NCI-H1417 treated with DMSO at 0.1 percent for 48 hours (cell line): ENCODE results near the gene INSL3.

Experiments
- DNase-seq: peaks from one replicate; lab custom pipeline; 2025; lab: John Stamatoyannopoulos, UW

INSL3 gene

DNA sequence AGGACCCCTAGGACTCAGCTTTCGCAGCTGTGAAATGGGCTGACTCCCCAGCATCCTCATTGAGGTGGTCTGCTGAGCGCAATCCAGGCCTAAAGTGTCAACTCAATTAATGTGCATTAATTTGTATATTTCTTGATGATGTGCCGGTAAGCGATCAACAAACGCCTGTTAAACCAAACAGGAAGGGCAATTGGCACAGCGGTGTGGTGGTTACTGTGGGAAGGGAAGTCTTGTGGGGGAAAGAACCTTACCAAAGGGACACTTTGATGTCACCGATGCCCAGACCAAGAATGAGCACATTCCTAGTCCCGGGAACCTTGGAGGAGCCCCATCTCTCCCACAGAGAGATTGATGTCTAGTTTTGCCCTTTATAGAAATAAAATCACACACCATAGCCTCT, 24.8 kb upstream of the INSL3 start:
- no peak for DNase-seq

DNA sequence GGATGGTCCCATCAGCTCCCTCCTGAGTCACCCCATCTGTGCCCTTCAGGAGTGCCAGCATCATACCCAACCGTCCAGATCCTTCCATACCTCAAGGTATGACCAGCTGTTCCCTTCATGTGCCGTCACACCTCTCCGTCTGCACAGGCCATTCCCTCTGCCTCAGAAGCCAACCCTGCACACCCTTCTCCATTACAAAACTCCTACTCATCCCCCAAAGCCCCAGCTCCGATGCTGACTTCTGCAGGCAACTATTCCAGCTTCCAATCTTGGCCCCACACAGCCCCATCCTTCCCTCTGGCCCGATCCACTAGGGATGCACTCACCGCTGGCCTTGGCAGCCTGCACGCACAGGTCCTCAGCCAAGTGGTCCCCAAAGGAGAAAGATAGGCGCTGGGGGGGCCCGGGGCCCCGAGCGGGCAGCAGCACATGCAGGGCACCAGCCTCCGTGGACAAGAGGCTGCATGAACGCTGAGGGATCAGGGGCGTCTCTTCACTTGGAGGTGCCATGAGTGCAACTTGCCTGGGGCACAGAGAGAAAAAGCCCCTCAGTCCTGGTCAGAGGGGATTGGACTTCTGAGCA, 22.7 kb upstream of the INSL3 start:
- no peak for DNase-seq

DNA sequence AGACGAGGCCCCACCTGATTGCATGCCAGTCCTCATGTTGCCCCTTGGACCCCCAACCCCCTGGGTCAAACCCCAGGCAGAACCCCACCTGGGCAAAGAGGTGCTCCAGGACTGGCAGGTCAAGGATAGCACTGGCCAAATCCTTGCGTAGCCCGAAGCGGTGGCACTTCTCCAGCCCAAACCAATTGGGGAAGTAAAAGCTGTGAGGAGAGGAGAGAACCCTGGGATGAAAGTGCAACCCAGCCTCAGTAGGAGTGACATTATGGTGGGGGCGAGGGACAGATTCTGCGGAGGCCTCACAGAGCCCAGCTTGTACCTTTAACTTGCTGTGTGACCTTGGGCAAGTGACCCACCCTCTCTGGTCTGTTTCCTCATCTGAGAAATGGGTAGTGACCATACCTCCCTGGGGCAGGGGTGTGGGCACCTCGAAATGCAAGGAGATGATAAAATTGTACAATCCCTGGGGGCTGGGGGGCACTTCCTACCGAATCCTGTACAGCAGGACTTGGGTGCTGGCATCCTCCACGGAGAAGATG, 22.0 kb upstream of the INSL3 start:
- no peak for DNase-seq

DNA sequence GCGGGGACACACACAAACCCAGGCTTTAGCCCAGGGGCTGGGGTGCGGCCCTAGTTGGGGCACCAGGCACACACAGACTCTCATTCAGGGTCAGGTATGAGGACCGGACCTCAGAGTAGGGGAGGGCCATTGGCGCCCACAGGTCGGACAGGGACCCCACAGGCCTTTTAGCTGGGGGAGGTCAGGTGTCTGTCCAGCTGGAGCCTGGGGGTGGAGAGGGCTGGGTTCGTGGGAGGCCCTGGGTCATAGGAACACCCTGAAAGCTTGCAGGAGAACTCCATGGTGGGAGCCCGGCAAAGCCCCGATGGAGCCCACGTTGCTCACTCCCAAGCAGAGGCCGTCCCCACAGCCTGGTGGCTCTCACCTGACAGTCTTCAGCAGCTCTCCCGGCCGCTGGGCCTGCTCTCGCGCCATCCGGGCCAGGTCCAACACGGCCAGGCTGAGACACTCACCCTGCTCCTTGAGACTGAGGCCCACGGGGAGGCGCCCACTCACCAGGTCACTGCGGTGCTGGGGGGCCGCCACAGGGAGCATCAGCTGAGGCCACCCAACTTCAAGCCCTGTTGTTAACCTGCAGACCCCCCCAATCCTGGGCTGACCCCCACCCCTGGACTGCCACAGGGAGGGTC, 21.5 kb upstream of the INSL3 start:
- DNase-seq, result no peak

DNA sequence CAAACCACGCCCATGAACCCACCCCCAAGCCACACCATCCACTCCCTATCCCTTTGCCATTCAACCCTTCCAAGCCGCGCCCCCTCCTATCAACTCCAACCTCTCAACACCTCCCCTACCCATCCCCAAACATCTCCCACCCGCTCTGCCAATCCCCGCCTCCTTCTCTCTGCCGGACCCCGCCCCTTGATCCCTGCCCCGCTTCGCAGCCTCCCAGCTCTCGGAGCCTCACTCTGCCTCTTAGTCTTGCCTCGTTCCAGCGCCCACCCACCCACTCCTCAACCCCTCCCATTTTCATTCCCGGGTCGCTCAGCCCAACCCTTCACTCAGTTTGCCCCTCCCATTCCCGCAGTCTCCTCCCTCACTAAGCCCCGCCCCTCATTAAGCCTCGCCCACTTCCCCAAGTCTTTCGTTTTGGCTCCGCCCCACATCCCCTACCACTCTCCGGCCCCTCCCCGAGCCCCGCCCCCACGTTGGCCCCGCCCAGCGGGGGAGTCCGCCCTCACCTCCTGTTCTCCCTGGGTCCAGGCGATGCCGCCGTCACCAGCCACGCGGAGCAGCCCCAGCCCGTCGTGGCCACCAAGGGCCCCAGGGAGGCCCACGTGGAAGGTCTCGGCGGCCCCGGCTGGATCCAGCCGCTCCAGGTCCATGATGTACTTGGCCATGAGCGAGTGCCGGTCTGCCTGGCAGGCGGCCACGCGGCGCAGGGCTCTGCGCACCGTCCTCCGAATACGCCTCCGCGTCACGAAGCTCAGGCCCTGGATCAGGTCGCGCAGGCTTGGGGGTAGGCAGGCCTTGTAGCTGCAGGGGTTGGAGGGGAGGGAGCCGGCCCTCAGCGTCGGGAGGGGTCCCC, 20.7 kb upstream of the INSL3 start:
- no peak for DNase-seq

DNA sequence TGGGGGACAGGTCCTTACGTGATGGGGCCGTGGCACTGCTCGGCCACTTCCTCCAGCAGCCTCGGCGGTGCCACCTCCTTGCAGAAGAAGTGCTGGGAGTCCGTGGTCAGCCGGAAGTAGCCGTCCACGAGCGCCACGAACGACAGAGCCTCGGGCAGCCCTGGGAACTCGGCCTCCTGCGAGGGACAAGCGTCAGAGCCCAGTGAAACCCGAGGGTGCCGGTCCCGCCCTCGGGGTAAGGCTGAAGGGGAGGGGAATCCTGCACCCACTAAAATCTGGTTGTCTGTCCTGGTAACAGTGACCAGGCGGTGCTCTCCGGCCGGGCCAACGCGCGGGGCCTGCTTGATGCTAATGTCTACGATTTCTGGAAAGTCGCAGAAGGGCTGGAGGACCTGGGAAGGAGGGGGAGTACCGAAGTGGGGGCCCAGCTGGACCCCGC, 20.1 kb upstream of the INSL3 start:
- DNase-seq, result no peak

DNA sequence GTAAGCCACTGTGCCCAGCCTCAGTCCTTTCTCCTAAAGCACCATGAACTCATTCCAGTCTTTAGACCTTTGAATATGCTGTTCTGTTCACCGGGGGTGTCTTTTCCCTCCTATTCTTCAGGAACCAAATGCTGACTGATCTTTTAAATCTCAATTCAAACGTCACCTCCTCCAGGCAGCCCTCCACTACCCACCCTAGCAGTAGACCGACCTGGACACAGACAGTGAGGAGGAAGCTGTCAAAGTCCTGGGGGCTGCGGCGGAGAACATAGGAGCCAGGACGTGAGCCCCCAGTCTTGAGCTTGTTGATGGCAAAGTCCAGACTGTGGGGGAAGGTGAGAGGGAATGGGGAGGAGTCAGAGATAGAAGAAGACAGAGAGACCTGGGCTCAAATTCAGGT, 18.7 kb upstream of the INSL3 start:
- no peak for DNase-seq

DNA sequence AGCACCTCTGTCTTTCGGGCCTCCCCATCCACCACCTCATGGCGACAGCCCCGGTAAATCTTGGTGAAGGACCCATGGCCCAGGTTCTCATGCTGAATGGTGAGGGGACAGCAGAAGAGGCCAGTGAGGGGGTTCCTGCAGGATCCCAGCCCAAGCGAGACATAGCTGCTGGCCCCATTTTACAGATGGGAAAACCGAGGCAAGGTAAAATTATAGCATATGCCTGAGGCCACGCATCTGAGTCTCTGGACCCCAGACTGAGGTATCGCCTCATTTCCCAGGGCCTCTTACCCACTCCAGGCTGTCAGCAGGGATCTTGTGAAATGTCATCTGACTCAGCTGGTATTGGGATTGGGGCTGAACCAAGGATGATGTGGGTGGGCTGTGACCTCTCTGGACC, 16.7 kb upstream of the INSL3 start:
- DNase-seq, result no peak

DNA sequence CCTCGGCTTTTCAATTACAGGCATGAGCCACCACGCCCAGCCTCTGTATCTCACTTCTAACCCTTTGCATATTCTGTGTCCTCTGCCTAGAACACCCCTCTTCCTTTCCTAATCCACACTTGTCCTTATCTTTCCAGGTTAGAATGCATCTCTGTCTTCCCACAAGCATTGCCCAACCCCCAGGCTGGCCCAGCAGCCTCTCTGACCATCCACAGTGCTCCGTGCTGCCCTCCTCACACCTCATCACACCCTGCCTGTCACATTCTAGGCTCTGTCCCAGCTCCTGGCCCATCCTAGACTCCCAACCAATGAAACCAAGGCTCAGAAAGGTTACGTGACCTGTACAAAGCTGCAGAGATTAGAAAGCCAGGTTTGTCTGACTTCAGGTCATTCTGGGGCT, 15.2 kb upstream of the INSL3 start:
- no peak for DNase-seq

DNA sequence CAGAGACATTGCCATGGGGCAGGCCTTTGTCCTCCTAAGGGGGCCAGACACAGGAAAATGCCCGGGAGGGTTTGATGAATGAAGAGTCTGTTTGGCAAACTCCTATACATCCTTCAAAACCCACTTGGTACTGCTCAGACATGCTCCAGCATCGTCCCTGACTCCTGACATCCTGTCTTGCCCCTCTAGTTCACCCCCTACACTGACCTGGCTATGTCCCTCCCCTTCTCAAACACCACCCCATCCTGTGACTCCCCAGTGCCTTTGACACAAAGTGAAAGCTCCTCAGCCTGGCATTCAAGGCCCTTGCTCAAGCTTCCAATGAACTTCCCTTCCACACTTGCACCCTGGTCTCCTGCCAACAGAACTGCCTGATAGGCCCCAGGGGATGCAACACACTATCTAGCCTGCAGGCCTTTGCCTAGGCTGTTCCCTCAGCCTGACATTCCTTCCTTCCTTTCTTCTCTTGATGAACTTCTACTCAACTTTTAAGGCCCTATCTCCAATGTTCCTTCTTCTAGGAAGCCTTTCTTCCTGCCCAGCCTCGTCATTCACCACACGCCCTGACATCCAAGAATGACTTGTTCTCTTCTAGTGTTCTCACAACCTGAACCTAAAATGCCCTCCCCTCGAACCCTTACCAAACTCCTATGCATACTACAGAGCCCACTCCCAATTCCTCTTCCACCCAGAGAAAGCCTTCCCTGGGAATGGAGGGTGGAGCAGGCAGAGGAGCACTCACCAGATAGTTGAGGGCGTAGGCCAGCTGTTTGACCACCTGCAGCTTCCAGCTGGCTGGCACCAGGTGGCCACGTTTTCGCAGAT, 14.1 kb upstream of the INSL3 start:
- no peak for DNase-seq

DNA sequence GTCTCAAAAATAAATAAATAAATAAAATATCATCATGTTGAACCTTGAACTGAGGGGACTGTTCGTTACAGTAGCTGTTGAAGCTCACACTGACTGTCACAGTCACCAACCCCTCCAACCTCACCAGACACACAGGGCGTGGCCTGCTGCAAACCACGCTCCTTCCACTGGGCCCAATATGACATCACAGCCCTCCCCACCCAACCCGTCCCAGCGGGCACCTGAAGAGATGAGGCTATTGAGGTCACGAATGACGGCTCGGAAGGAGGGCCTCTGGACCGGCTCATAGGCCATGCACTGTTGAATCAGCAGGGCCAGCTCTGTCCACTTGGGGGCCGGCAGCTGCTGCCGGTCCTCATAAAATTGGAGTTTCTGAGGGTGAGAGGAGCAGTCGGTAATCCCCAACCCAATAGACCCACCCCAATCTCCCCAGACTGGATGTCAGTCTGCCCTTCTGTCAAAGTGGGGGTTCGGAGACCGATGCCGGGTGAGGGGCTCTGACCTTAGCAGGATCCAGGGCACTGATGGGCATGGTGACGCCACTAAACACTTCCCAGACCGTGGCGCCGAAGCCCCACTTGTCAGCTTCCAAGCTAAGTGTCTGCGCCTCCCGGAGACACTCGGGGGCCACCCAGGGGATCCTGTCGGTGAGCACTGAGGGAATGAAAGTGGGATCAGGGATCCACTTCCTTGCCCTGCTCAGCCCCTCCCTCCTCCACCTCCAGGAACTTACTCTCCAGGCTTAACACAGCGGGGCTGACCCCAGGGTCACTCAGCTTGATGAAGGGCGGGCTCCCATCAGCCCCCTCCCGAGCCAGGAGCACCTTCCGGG, 13.2 kb upstream of the INSL3 start:
- no peak for DNase-seq

DNA sequence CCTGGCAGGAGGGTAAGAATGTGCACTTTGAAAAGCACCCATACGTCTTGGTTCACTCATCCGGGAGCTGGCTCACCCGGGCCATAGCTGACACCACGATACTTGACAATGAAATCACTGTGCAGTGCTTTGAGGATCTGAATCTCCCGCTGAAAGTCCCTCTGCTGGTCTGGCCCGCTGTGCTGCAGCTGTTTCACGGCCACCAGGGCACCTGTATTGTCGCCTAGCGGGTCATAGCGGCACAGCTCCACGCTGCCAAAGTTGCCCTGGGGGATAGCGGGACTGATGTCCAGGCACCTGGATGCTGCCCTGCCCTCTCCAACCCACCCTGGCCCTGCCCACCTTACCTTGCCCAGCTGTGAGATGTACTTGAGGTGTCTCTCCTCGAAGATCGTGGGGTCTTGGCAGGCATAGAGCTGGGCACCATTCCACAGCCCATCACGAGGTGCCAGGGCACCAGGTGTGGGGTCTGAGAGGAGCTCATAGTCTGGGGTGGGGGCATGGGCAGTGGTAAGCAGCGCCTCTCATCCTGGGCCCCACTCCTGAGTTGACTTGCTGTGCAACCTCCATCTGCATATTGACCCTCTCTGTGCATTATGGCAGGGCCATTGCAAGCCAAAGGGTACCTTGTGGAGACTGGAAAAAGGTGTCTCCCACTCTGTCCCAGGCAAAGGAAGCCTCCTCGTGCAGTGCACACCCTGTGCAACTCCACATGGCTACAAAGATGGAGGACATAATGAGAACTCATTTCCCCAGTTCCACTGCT, 11.3 kb upstream of the INSL3 start:
- DNase-seq, result no peak

DNA sequence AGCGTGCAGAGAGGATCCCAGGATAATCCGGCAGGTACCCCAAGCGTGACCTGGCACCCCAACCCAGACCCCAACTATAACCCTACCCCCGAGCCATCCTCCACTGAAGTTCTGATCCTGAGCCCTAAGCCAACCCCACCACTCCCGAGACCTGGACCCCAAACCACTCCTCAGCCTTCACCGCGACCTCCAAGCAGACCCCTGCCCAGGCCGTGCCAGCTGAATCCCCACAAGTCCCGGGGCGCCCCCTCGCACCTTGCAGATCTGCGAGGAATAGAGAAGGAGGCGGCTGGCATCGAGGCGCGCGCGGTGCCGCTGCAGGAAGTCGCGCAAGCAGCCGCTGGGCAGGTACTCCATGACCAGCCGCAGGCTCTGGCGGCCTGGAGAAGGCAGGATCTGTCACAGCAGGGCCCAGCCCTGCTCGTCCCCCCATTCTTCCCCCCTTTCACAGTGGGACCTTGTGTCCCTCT, 10.1 kb upstream of the INSL3 start:
- DNase-seq, result no peak

DNA sequence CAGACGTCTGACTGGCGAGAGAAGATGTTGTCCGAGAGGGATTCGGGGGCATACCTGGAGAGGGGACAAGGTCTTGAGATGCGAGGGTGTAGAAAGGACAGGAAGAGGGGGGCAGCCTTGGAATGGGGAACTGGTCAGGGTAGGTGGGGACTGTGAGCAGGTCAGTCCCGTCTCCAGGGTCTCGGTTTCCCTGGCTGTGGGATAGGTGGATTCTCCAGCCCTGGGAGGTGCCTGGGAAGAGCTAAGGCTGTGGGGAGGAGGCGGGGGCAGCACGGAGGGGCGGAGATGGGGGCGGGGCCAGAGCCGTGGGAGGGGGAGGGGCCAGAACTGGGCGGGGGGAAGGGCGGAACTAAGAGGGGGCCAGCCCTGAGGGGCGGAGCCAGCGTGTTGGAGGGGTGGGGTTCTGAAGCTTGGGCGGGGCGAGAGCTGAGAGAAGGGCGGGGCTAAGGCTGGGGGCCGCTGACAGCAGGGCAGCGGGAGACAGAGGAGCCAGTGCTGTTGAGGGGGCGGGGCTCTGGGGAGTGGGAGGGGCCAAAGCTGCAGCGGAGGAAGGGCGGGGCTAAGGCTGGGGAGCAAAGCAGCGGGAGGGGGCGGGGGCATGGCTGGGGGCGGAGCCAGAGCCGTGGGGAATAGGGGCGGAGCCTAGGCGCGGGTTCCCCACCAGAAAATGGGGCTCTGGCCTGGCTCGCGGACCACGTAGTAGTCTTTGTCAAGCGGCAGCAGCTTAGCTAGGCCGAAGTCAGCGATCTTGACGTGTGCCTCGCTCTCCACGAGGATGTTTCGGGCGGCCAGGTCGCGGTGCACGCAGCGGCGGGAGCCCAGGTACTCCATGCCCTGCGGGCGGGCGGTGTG, 9.5 kb upstream of the INSL3 start:
- DNase-seq, result peak; percentile 34

DNA sequence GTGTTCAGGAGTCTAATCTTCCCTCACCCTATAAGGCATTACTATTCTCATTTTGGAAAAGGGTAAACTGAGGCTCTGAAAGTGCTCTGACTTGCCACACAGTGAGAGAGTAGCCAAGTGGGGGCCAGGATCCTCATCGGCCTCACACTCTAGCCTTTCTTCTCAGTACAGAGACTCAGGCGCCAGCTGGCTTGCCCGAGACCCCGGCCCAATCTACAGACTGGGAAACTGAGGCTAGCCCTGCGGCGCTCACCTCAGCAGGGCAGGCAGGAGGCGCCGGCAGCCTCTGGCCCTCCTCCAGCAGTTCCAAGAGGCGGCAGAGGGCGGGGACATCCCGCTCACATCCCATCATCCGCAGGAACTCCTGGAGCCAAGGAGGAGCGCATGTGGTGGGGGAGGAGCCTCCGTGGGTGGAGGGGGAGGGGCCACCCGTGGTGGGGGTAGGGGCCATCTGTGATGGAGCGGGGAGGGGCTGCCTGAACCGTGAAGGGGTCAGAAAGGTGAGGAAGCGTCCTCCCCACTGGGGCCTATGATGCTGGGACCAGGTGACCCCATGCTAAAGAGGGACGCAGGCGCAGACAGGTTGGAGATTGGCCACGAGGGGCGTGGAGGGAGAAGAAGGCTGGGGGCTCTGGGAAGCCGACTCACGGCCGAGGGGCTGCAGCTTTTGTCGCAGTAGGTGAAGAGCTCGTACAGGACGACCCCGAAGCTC, 8.7 kb upstream of the INSL3 start:
- DNase-seq, result no peak

DNA sequence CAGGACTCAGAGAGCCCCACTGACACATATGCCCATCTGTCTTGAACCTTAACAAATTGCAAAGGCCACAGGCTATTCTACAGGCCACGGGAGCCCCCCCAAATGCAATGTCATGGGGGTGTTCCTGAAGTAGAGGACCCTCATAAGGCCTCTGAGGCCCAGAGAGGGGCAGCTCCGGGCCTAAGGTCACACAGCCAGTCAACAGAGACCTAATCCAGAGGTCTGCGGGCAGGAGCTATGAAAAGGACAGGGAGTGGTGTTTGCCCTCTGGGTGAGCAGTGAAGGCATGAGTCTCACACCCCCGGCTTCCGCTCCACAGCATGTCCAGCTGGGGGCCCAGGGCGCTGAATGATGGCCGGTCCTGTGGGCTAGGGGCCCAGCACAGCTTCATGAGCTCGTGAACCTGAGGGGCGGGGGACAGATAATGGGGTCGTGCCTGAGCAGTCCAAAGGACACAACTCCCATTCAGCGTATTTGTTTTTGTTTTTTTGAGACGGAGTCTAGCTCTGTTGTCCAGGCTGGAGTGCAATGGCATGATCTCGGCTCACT, 5.3 kb upstream of the INSL3 start:
- no peak for DNase-seq

DNA sequence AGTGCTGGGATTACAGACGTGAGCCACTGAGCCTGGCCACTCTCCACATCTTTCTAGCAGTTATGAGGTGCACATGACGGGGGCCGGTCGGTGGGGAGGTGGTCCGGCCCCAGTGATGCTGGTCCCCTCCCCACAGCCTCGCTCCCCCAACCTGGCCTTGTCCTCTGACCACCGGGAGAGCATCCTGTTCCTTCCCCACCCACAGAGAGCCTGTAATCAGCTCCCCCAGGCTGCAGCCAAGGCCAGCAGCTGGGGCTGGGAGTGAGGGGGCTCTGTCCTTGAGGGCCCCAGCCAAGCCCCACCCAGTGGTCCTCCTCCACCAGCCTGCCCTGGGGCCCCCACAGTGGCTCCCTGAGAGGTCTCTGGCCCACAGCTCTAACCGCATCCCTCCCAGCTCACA, 3.0 kb upstream of the INSL3 start:
- no peak for DNase-seq

DNA sequence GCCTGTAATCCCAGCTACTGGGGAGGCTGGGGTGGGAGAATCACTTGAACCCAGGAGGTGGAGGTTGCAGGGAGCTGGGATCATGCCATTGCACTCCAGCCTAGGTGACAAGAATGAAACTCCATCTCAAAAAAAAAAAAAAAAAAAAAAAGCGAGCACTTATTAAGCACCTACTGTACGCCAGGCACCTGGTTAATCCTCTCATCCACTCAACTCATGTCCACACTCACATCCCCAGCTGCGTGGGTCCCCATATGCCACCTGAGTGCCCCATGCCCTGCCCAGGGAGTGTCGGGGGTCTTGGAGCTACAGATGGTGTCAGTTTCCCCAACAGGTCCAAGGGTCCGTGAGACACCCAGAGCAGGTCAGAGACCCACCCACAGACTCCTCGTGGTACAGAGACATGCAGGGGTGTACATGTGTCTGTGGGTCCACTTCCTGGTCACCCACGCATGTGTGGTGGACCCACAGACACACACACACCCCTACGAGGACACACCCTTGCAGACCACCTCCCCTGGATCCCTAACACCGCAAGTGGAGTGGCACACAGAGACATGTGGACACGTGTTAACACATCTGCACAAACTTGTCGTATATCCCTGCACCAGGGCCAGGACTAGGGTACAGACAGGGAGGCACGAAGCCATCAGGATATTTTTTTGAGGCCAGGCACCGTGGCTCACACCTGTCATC, 3.5 kb downstream of the INSL3 start:
- DNase-seq, result no peak
